Right lobe of liver (tissue), 4 donors: ENCODE data around the gene RFPL1.

ENCODE experiments used
- POLR2A ChIP-seq: fragments of 450-650 bp; IDR thresholded peaks from one replicate; pipeline ENCODE4 v1.6.1; 2017; ENCODE audit warnings: antibody characterized with exemption, mild to moderate bottlenecking
- TF ChIP-seq, protein P1 (sequence below), 4 donors: fragments of 200-600 bp in 3 of 4; fragments of 450-650 bp in 1 of 4; IDR thresholded peaks; one replicate each; pipeline versions ENCODE4 v1.5.1 to v1.8.0; 2016 to 2022; ENCODE audit warnings: antibody characterized with exemption in 4 of 4, mild to moderate bottlenecking in 2 of 4
- donor health status: DM: no; HTN: no; CAD: no.
- donor health status: DM: no; HTN: no; CAD: no.
- donor health status: DM: no; HTN: yes; CAD: no.

GRCh38 chr22:29483254-29483653, 44.9 kb downstream of the RFPL1 start:
- TF ChIP-seq, protein P1, sequence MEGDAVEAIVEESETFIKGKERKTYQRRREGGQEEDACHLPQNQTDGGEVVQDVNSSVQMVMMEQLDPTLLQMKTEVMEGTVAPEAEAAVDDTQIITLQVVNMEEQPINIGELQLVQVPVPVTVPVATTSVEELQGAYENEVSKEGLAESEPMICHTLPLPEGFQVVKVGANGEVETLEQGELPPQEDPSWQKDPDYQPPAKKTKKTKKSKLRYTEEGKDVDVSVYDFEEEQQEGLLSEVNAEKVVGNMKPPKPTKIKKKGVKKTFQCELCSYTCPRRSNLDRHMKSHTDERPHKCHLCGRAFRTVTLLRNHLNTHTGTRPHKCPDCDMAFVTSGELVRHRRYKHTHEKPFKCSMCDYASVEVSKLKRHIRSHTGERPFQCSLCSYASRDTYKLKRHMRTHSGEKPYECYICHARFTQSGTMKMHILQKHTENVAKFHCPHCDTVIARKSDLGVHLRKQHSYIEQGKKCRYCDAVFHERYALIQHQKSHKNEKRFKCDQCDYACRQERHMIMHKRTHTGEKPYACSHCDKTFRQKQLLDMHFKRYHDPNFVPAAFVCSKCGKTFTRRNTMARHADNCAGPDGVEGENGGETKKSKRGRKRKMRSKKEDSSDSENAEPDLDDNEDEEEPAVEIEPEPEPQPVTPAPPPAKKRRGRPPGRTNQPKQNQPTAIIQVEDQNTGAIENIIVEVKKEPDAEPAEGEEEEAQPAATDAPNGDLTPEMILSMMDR (IDR thresholded peaks at IDR 0.05), result no peak
- no peak for TF ChIP-seq POLR2A
